ENCODE results near the gene SOD2. TPM values are rescaled to one million over a fixed set of nuclear protein-coding genes. Genes with fewer than 3 reads are reported as not detected.
A peak's percentile ranks its signal among the peaks of the same experiment; 100 is the strongest.
"Not testable (repeated sequence)": the region's sequence is repeated elsewhere in the genome, so short reads cannot be mapped to it uniquely, and the experiment has no call there.

Gene SOD2
- total and polyA plus RNA-seq, 9 of the 15 experiments (the other 6 are each of a cell fraction or from before 2014, with no cell fraction given) = 39.8 to 140 (median 95.8) TPM

- intact Hi-C loops (cut with micrococcal nuclease) = loop anchor here (10.0 kb wide), 1 partner anchor 250 kb away; no protein-coding TSS in a partner anchor
- H3K27ac ChIP-seq (ENCODE audit: extremely low read depth, low read depth, low read length); H3K27me3 ChIP-seq (ENCODE audit: control insufficient read depth in 2 of 2, insufficient read depth in 2 of 2, low read length in 2 of 2); CTCF ChIA-PET (ENCODE audit: low intra/inter-chr PET ratio); H3K9me1 ChIP-seq (ENCODE audit: control insufficient read depth, insufficient read depth, low read length); H3K9me3 ChIP-seq (replicated peaks; ENCODE audit: control insufficient read depth, insufficient read depth, low read depth, low read length); H3K4me2 ChIP-seq (ENCODE audit: insufficient read depth, low read length); H3K9ac ChIP-seq (ENCODE audit: insufficient read depth in 1 of 2, low read depth in 2 of 2, low read length in 2 of 2); H2AFZ ChIP-seq (ENCODE audit: low read depth, low read length); ATAC-seq; BruUV-seq (replicated peaks); H3K4me1 ChIP-seq (replicated peaks in 1 of 2; ENCODE audit: control insufficient read depth in 2 of 2, insufficient read depth in 2 of 2, low read length in 2 of 2); FAIRE-seq; H3K4me3 ChIP-seq; in situ Hi-C loops (cut with MboI); DNase-seq (ENCODE audit: extremely low read depth in 1 of 4, low spot score in 3 of 4): not testable (repeated sequence)
- POLR2A ChIA-PET = interaction anchor here (2.3 kb wide), 1 partner anchor 32 kb away, joined by 16 read pairs; the partner anchor contains the start of gene SOD2
- Histone ChIP-seq H4K20me1 (replicated peaks; ENCODE audit: control insufficient read depth, insufficient read depth, low read length) (peaks cover 19% of the 10 kb centered on the region; the same call in 1 of the 2 replicates), H3K79me2 (ENCODE audit: control insufficient read depth, insufficient read depth, low read length) (peaks cover 78% of the 10 kb centered on the region), H3K36me3 (ENCODE audit: control insufficient read depth, insufficient read depth, low read length) (peaks cover 19% of the 10 kb centered on the region)
- TF ChIP-seq ZNF121 (CRISPR knock-in tag; conservative IDR thresholded peaks at IDR 0.05) = 0 out of 2 replicates have a peak, but pooled peaks have one; percentile 18
- WGBS (ENCODE audit: insufficient coverage, low coverage, missing lambda C conversion rate) = 90% methylated on average over 3 of the region's 3 CpGs
These were observed 32.2 kb upstream of the SOD2 start for GRCh38 chr6:159725208-159725607.

DNA sequence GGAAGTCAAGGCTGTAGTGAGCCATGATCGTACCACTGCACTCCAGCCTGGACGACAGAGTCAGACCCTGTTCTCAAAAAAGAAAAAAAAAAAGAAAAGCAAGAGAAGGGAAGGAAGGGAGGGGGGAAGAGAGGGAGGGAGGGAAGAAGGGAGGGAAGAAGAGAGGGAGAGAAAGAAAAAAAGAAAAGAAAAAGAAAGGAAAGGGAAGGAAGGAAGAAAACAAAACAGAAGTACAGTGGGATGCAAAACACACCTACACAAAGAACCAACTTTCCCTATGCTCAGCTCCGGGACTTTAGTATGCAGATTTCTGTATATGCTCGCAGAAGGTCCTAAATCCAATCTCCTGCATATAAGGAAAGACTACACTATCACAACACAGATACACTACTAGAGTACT is 31.7 kb upstream of the SOD2 start:
- WGBS (ENCODE audit: insufficient coverage, low coverage, missing lambda C conversion rate) = 88% methylated on average over 4 of the region's 4 CpGs
- DNase-seq (ENCODE audit: extremely low read depth in 1 of 4, low spot score in 3 of 4) = no peak
- no peak overlapping the region for H3K4me3 ChIP-seq
- no peak overlapping the region for H3K27ac ChIP-seq (ENCODE audit: extremely low read depth, low read depth, low read length)
- no TSS peak for BruUV-seq (replicated peaks)
- ChIA-PET CTCF (ENCODE audit: low intra/inter-chr PET ratio) (no interaction called here), POLR2A (no interaction called here)
- H4K20me1 ChIP-seq (replicated peaks; ENCODE audit: control insufficient read depth, insufficient read depth, low read length) = peaks cover 15% of the 10 kb centered on the region; the same call in 1 of the 2 replicates
- TF ChIP-seq CSDE1 (IDR thresholded peaks at IDR 0.05) (no peak), ZNF121 (CRISPR knock-in tag; conservative IDR thresholded peaks at IDR 0.05) (peak; percentile 33; the same call in 1 of the 2 replicates), HNRNPH1 (optimal IDR thresholded peaks at IDR 0.05; ENCODE audit: low read depth, low read length) (no peak)
- TF ChIP-seq, protein P1, sequence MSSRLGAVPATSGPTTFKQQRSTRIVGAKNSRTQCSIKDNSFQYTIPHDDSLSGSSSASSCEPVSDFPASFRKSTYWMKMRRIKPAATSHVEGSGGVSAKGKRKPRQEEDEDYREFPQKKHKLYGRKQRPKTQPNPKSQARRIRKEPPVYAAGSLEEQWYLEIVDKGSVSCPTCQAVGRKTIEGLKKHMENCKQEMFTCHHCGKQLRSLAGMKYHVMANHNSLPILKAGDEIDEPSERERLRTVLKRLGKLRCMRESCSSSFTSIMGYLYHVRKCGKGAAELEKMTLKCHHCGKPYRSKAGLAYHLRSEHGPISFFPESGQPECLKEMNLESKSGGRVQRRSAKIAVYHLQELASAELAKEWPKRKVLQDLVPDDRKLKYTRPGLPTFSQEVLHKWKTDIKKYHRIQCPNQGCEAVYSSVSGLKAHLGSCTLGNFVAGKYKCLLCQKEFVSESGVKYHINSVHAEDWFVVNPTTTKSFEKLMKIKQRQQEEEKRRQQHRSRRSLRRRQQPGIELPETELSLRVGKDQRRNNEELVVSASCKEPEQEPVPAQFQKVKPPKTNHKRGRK (tag; IDR thresholded peaks at IDR 0.05) = peak; percentile 89
- TF ChIP-seq, protein P2, sequence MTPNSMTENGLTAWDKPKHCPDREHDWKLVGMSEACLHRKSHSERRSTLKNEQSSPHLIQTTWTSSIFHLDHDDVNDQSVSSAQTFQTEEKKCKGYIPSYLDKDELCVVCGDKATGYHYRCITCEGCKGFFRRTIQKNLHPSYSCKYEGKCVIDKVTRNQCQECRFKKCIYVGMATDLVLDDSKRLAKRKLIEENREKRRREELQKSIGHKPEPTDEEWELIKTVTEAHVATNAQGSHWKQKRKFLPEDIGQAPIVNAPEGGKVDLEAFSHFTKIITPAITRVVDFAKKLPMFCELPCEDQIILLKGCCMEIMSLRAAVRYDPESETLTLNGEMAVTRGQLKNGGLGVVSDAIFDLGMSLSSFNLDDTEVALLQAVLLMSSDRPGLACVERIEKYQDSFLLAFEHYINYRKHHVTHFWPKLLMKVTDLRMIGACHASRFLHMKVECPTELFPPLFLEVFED (CRISPR knock-in tag; conservative IDR thresholded peaks at IDR 0.05) = 0 out of 2 replicates have a peak, but pooled peaks have one; percentile 59
- in situ Hi-C loops (cut with MboI) = no loop called here
- peaks cover 14% of the 10 kb centered on the region for H3K36me3 ChIP-seq (ENCODE audit: control insufficient read depth, insufficient read depth, low read length)
- no peak overlapping the region for H3K4me2 ChIP-seq (ENCODE audit: insufficient read depth, low read length)
- ATAC-seq = no peak
- intact Hi-C loops (cut with micrococcal nuclease) = loop anchor here (5.0 to 10.0 kb wide), 2 partner anchors 128 to 250 kb away; no protein-coding TSS in a partner anchor
- FAIRE-seq = no peak
- no peaks in the 10 kb centered on the region for H3K9me1 ChIP-seq (ENCODE audit: control insufficient read depth, insufficient read depth, low read length)
- peaks cover 73% of the 10 kb centered on the region for H3K79me2 ChIP-seq (ENCODE audit: control insufficient read depth, insufficient read depth, low read length)
- peaks cover 3 to 6% of the 10 kb centered on the region in 2 experiments; a peak in 4 of 5 replicates for H3K4me1 ChIP-seq (replicated peaks in 1 of 2; ENCODE audit: control insufficient read depth in 2 of 2, insufficient read depth in 2 of 2, low read length in 2 of 2)
- no peak overlapping the region for H2AFZ ChIP-seq (ENCODE audit: low read depth, low read length)
- no peaks in the 10 kb centered on the region for H3K27me3 ChIP-seq (ENCODE audit: control insufficient read depth in 2 of 2, insufficient read depth in 2 of 2, low read length in 2 of 2)
- H3K9me3 ChIP-seq (replicated peaks; ENCODE audit: control insufficient read depth, insufficient read depth, low read depth, low read length) = peaks cover 5% of the 10 kb centered on the region; the same call in 1 of the 2 replicates
- H3K9ac ChIP-seq (ENCODE audit: insufficient read depth in 1 of 2, low read depth in 2 of 2, low read length in 2 of 2) = no peak overlapping the region
